GM12801 (cell line): ENCODE results near the gene MNAT1.

Experiments used
- CTCF ChIP-seq: IDR thresholded peaks from one replicate; pipeline ENCODE4 v1.5.1; 2011; ENCODE audit warnings: control low read depth; ENCODE audit not compliant: insufficient read length; ENCODE audit errors: extremely low read depth

The MNAT1 gene

GRCh38 chr14:60734465-60735242 is at the start of gene MNAT1:
Gene MNAT1 (plus strand): TSS chr14:60734761. CDS start chr14:60734863, 102 bp downstream.
- TF ChIP-seq CTCF = no peak

GRCh38 chr14:60686865-60687264 is 47.7 kb upstream of the MNAT1 start:
- no peak for TF ChIP-seq CTCF

GRCh38 chr14:60691383-60692113 is 43.0 kb upstream of the MNAT1 start:
- TF ChIP-seq CTCF = no peak

- TF ChIP-seq CTCF = no peak
These were observed 39.2 kb upstream of the MNAT1 start for GRCh38 chr14:60695327-60695726.

- TF ChIP-seq CTCF = no peak
These were observed 34.0 kb upstream of the MNAT1 start for GRCh38 chr14:60700598-60700997.

- TF ChIP-seq CTCF = no peak
These were observed 29.5 kb upstream of the MNAT1 start for GRCh38 chr14:60705100-60705499.

GRCh38 chr14:60707858-60708257 is 26.7 kb upstream of the MNAT1 start:
- TF ChIP-seq CTCF = no peak
